ENCODE measurements around the gene CDNF.
A peak's percentile ranks its signal among the peaks of the same experiment; 100 is the strongest.
"Not testable (repeated sequence)": the region's sequence is repeated elsewhere in the genome, so short reads cannot be mapped to it uniquely, and the experiment has no call there.

Gene CDNF

DNA sequence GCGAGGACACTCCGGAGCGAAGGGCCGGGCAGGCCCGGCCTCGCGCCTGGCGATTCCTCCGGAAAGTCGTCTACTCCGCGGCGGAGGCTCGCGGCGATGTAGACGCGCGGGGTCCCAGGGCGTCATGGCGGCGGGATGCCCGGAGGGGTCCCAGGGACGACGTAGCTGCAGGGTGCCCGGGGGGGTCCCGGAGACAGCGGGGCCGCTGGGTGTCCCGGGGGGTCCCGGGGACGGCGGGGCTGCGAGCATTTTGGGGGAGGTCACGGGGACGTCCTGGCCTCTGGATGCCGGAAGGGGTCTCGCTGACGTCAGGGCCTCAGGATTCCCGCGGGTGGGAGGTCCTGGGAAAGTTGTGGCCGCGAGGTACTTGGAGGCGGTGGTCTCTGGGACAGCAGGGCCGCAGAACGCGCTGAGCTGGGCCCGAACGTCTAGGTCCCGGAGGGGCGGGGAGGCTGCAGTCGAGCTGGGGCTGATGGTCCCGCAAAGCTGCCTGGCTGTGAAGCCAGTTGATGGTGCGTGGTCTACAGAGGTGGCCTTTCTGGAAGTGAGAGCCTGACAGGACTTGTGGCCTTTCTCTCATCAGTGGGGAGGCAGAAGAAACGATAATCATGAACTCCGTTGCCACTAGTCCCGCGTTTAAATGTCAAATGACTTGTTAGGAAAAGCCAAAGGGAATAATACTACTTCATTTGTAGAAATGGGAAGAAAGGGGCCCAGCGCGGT is 906 bp upstream of the CDNF start:
- peak; percentile 50 for DNase-seq (ENCODE audit: low read depth)

- DNase-seq (ENCODE audit: low read depth) = no peak
These were observed 657 bp downstream of the CDNF start for GRCh38 chr10:14837003-14837756.

GRCh38 chr10:14836208-14836607 is 1.6 kb downstream of the CDNF start:
- DNase-seq (ENCODE audit: low read depth) = no peak

GRCh38 chr10:14833106-14833505 is 4.7 kb downstream of the CDNF start:
- no peak for DNase-seq (ENCODE audit: low read depth)

GRCh38 chr10:14826076-14826829 is 11.6 kb downstream of the CDNF start:
- DNase-seq (ENCODE audit: low read depth) = no peak

DNA sequence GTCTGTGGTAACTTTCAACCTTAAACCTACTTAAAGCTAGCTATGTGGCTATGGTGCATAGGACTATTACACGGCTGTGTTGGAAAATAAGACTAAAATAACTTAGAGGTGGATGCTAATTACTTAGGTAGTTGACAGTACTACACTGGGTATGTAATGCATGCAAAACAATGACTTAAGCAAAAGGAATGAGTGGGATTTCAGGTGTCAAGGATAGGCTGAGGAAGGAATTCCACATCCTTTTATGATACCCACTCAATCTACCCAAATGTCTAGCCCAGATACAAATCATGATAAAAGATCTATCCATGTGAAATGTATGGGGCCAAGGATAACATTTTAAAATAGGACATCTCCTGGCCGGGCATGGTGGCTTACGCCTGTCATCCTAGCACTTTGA is 13.9 kb downstream of the CDNF start:
- DNase-seq (ENCODE audit: low read depth) = no peak

DNA sequence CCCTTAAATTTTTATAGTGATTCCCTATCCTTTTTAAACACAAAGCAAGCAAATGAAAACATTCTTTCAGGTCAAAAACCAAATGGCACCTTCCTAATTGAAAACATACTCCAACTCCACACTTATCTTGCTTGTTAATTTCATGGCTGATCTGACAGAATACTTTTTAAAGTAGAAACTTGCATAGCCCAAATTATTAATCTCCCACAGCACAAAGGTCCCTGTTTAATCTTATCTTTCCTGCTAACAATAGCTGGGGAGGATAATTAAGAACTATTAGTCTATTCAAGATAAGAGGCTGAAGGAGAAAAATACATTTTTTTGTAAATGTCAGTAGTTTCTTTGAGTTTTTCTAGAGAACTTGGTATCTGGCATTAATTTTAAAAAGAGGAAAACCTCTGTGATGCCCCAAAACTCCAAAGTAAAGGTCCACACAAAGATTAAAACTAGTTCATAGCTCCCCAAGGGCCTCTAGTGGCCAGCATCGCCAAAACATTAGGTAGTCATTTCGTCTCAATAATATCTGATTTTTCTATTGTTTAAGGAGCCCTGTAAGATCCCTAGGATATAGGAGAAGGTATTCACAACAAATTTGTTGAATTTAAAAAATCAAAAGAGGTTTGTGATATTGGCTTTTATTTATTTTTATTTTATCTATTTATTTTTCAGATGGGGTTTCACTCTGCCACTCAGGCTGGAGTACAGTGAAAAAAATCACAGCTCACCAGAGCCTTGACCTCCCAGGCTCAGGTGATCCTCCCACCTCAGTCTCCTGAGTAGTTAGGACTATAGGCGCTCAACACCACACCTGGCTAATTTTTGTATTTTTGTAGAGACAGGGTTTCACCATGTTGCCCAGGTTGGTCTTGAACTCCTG is 14.7 kb downstream of the CDNF start:
- DNase-seq (ENCODE audit: low read depth) = peak; percentile 74

GRCh38 chr10:14821635-14822375 is 16.0 kb downstream of the CDNF start:
- DNase-seq (ENCODE audit: low read depth) = no peak

GRCh38 chr10:14820775-14821154 is 17.1 kb downstream of the CDNF start:
- no peak for DNase-seq (ENCODE audit: low read depth)

DNA sequence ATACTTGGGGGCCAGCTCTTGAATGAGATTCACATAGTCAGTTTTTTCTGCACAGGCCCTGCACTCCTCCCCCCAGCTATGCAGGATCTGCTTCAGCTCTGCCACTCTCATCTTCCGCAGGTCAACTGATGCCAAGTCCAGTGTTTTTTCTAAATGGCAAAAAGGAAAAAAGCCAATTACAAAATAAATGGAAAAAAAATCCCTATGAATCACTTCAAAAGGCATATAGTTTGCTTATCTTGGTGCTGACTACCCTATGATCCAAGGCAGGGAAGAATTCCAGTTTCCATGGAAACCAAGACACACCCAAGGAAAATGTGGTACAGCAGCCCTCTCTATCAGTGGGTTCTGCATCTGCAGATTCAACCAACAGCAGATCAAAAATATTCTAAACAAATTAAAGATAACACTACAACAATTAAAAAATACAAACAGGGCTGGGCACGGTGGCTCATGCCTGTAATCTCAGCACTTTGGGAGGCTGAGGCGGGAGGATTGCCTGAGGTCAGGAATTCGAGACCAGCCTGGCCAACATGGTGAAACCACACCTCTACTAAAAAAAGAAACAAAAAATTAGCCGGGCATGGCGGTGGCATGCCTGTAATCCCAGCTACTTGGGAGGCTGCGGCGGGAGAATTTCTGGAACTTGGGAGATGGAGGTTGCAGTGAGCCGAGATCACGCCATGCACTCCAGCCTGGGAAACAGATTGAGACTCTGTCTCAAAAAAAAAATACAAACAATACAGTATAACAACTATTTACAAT is 17.6 kb downstream of the CDNF start:
- peak; percentile 96 for DNase-seq (ENCODE audit: low read depth)

DNA sequence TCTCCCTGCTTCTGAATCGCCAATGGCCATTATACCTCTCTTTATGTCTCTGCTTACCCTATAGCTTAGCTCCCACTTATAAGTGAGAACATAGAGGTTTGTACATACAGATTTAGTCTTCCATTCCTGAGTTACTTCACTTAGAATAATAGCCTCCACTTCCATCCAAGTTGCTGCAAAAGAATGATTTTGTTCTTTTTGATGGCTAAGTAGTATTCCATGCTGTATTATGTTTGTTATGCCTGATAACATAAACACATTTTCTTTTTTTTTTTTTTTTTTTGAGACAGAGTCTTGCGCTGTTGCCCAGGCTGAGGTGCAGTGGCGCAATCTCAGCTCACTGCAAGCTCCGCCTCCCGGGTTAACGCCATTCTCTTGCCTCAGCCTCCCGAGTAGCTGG is 21.1 kb downstream of the CDNF start:
- not testable (repeated sequence) for DNase-seq (ENCODE audit: low read depth)

GRCh38 chr10:14815681-14816080 is 22.2 kb downstream of the CDNF start:
- DNase-seq (ENCODE audit: low read depth) = peak; percentile 18

GRCh38 chr10:14812271-14812670 is 25.6 kb downstream of the CDNF start:
- DNase-seq (ENCODE audit: low read depth) = no peak

GRCh38 chr10:14810969-14811953 is 26.6 kb downstream of the CDNF start:
- no peak for DNase-seq (ENCODE audit: low read depth)

DNA sequence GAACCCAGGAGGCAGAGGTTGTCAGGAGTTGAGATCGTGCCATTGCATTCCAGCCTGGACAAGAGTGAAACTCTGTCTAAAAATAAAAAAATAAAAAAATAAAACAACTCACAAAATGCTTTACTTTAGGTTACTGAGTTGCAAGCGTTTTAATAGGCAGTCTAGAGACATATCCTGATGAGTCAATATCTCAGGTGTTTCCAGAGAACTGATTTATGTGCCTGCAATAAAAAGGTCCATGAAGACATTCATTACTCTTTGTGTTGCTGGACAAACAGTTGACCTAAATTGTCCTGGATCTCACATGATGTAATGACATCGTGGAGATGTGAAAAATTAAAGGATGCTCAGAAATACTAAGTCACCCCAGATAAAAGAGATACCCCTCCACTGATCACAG is 31.5 kb downstream of the CDNF start:
- DNase-seq (ENCODE audit: low read depth) = no peak

- no peak for DNase-seq (ENCODE audit: low read depth)
These were observed 34.0 kb downstream of the CDNF start for GRCh38 chr10:14803827-14804226.

- DNase-seq (ENCODE audit: low read depth) = no peak
These were observed 36.1 kb downstream of the CDNF start for GRCh38 chr10:14801723-14802122.

GRCh38 chr10:14800397-14800796 is 37.4 kb downstream of the CDNF start:
- DNase-seq (ENCODE audit: low read depth) = no peak

DNA sequence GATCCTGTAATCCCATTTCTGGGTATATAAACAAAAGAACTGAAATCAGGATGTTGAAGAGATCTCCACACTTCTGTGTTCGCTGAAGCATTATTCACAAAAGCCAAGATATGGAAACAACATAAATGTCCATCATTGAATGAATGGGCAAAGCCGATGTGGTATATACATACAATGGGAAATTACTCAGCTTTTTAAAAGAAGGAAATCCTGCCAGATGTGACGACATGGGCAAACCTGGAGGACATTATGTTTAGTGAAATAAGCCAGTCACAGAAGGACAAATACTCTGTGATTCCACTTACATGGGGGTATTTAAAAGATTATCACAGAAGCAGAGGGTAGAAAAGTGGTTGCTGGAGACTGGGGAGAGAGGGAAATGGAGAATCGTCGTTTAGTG is 39.2 kb downstream of the CDNF start:
- DNase-seq (ENCODE audit: low read depth) = no peak
